ENCODE data around the gene GBP6. TPM values are rescaled to one million over a fixed set of nuclear protein-coding genes. Genes with fewer than 3 reads are reported as not detected.

The GBP6 gene
- total and polyA plus RNA-seq, 4 donors = 0.05 to 0.08 TPM; not detected in 2

DNA sequence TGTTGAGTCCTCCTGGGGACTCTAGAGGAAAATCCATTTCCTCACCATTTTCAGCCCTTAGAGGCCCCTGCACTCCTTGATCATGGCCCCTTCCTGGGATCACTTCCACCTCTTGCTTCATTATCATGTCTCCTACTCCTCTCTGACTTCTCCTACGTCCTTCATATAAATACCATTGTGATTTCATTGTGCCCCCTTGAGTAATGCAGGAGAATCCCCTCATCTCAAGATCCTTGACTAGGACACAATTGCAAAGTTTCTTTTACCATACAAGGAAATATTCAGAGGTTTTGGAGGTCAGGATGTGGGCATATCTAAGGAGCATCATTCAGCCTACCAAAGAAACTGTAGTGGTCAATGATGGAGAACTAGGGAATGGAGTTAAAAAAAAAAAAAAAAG lies 8.8 kb upstream of the GBP6 start:
- Histone ChIP-seq H3K4me1 (ENCODE audit: control insufficient read depth in 4 of 4, insufficient read depth in 4 of 4, low read length in 3 of 4) (peaks cover 0 to 13% (median 4%) of the 10 kb centered on the region in 4 donors), H3K36me3 (ENCODE audit: control insufficient read depth in 4 of 4, insufficient read depth in 3 of 4, low read depth in 1 of 4, low read length in 3 of 4) (no peaks in the 10 kb centered on the region), H3K27me3 (ENCODE audit: control insufficient read depth in 4 of 4, insufficient read depth in 4 of 4, low read length in 3 of 4) (no peaks in the 10 kb centered on the region), H3K27ac (ENCODE audit: low read depth in 1 of 2, low read length in 2 of 2) (peak overlapping the region in 1 of 2 donors; percentile 12), H3K9me3 (ENCODE audit: control insufficient read depth in 4 of 4, low read length in 3 of 4) (no peaks in the 10 kb centered on the region), H3K9ac (ENCODE audit: low read depth in 1 of 2, low read length in 2 of 2) (no peak overlapping the region), H3K4me3 (ENCODE audit: low read depth in 1 of 3, low read length in 3 of 3) (no peak overlapping the region)
- TF ChIP-seq JUND (IDR thresholded peaks at IDR 0.05) (no peak), TAF1 (conservative IDR thresholded peaks at IDR 0.05) (no peak), FOXA2 (IDR thresholded peaks at IDR 0.05) (no peak), GABPA (IDR thresholded peaks at IDR 0.05 in 1 of 2, conservative IDR thresholded peaks at IDR 0.05 in 1 of 2) (no peak), HNF4G (IDR thresholded peaks at IDR 0.05) (no peak), HNF4A (conservative IDR thresholded peaks at IDR 0.05) (no peak), NR2F2 (IDR thresholded peaks at IDR 0.05) (no peak), FOXA1 (IDR thresholded peaks at IDR 0.05) (no peak), RXRA (IDR thresholded peaks at IDR 0.05) (no peak), EGR1 (IDR thresholded peaks at IDR 0.05; ENCODE audit: low read depth in 2 of 2) (no peak), RAD21 (IDR thresholded peaks at IDR 0.05) (no peak)
- TF ChIP-seq, protein P1, sequence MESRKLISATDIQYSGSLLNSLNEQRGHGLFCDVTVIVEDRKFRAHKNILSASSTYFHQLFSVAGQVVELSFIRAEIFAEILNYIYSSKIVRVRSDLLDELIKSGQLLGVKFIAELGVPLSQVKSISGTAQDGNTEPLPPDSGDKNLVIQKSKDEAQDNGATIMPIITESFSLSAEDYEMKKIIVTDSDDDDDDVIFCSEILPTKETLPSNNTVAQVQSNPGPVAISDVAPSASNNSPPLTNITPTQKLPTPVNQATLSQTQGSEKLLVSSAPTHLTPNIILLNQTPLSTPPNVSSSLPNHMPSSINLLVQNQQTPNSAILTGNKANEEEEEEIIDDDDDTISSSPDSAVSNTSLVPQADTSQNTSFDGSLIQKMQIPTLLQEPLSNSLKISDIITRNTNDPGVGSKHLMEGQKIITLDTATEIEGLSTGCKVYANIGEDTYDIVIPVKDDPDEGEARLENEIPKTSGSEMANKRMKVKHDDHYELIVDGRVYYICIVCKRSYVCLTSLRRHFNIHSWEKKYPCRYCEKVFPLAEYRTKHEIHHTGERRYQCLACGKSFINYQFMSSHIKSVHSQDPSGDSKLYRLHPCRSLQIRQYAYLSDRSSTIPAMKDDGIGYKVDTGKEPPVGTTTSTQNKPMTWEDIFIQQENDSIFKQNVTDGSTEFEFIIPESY (IDR thresholded peaks at IDR 0.05) = no peak
- TF ChIP-seq, protein P2, sequence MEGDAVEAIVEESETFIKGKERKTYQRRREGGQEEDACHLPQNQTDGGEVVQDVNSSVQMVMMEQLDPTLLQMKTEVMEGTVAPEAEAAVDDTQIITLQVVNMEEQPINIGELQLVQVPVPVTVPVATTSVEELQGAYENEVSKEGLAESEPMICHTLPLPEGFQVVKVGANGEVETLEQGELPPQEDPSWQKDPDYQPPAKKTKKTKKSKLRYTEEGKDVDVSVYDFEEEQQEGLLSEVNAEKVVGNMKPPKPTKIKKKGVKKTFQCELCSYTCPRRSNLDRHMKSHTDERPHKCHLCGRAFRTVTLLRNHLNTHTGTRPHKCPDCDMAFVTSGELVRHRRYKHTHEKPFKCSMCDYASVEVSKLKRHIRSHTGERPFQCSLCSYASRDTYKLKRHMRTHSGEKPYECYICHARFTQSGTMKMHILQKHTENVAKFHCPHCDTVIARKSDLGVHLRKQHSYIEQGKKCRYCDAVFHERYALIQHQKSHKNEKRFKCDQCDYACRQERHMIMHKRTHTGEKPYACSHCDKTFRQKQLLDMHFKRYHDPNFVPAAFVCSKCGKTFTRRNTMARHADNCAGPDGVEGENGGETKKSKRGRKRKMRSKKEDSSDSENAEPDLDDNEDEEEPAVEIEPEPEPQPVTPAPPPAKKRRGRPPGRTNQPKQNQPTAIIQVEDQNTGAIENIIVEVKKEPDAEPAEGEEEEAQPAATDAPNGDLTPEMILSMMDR (IDR thresholded peaks at IDR 0.05; ENCODE audit: low read depth, low read length, missing input control) = no peak
- TF ChIP-seq, protein P3, sequence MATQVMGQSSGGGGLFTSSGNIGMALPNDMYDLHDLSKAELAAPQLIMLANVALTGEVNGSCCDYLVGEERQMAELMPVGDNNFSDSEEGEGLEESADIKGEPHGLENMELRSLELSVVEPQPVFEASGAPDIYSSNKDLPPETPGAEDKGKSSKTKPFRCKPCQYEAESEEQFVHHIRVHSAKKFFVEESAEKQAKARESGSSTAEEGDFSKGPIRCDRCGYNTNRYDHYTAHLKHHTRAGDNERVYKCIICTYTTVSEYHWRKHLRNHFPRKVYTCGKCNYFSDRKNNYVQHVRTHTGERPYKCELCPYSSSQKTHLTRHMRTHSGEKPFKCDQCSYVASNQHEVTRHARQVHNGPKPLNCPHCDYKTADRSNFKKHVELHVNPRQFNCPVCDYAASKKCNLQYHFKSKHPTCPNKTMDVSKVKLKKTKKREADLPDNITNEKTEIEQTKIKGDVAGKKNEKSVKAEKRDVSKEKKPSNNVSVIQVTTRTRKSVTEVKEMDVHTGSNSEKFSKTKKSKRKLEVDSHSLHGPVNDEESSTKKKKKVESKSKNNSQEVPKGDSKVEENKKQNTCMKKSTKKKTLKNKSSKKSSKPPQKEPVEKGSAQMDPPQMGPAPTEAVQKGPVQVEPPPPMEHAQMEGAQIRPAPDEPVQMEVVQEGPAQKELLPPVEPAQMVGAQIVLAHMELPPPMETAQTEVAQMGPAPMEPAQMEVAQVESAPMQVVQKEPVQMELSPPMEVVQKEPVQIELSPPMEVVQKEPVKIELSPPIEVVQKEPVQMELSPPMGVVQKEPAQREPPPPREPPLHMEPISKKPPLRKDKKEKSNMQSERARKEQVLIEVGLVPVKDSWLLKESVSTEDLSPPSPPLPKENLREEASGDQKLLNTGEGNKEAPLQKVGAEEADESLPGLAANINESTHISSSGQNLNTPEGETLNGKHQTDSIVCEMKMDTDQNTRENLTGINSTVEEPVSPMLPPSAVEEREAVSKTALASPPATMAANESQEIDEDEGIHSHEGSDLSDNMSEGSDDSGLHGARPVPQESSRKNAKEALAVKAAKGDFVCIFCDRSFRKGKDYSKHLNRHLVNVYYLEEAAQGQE (IDR thresholded peaks at IDR 0.05) = no peak
- TF ChIP-seq, protein P4, sequence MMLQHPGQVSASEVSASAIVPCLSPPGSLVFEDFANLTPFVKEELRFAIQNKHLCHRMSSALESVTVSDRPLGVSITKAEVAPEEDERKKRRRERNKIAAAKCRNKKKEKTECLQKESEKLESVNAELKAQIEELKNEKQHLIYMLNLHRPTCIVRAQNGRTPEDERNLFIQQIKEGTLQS (IDR thresholded peaks at IDR 0.05) = no peak
- WGBS = 91% methylated on average over 1 of the region's 1 CpG
- no peak for DNase-seq (ENCODE audit: low spot score)

DNA sequence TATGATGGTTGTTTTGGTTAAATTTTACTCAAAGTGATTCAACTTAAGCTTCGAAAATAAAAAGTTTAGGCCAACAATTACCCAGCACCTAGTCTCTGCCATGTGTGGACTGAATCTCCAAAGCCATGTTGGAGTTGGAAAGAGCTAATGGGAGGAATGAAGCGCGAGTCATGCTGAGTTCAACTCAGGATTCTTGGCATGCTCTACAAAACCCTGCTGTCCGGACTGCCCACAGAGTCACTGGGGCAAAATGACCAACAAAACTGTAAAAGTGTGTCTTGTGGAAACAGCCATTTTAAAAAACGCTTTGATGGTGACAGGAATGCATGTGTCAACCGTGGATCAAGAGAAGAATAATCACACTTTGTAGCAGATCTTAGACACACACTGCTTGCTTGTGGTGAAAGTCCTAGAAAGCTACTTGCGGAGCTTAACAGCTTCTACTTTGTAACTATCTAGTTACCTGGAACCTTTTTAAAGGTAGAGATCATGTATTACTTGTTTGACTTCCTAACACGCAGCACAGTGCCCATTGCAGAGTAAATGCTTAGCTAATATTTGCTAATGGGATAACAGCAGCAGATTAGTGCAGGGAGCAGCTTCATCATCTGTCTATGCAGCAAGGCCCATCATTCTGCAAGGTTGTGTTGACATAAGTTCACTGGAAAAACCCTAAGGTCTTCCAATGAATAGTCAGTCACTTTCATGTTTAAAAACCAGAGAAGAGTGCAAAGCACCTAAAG lies 7.0 kb upstream of the GBP6 start:
- Histone ChIP-seq H3K36me3 (ENCODE audit: control insufficient read depth in 4 of 4, insufficient read depth in 3 of 4, low read depth in 1 of 4, low read length in 3 of 4) (no peaks in the 10 kb centered on the region), H3K9ac (ENCODE audit: low read depth in 1 of 2, low read length in 2 of 2) (no peak overlapping the region), H3K4me3 (ENCODE audit: low read depth in 1 of 3, low read length in 3 of 3) (no peak overlapping the region), H3K9me3 (ENCODE audit: control insufficient read depth in 4 of 4, low read length in 3 of 4) (no peaks in the 10 kb centered on the region), H3K27ac (ENCODE audit: low read depth in 1 of 2, low read length in 2 of 2) (no peak overlapping the region), H3K4me1 (ENCODE audit: control insufficient read depth in 4 of 4, insufficient read depth in 4 of 4, low read length in 3 of 4) (peaks cover 0 to 13% (median 4%) of the 10 kb centered on the region in 4 donors), H3K27me3 (ENCODE audit: control insufficient read depth in 4 of 4, insufficient read depth in 4 of 4, low read length in 3 of 4) (no peaks in the 10 kb centered on the region)
- WGBS = 84% methylated on average over 8 of the region's 8 CpGs
- no peak for DNase-seq (ENCODE audit: low spot score)
- no peak for TF ChIP-seq SP1 (IDR thresholded peaks at IDR 0.05)
- no peak for TF ChIP-seq FOXA2 (IDR thresholded peaks at IDR 0.05)
- TF ChIP-seq JUND (IDR thresholded peaks at IDR 0.05) = no peak
- TF ChIP-seq EGR1 (IDR thresholded peaks at IDR 0.05; ENCODE audit: low read depth in 2 of 2) = no peak
- TF ChIP-seq, protein P3 (IDR thresholded peaks at IDR 0.05) = no peak
- TF ChIP-seq YY1 (IDR thresholded peaks at IDR 0.05) = no peak
- no peak for TF ChIP-seq HNF4G (IDR thresholded peaks at IDR 0.05)
- no peak for TF ChIP-seq NR2F2 (IDR thresholded peaks at IDR 0.05)
- TF ChIP-seq RXRA (IDR thresholded peaks at IDR 0.05) = no peak
- TF ChIP-seq, protein P1 (IDR thresholded peaks at IDR 0.05) = no peak
- TF ChIP-seq FOXA1 (IDR thresholded peaks at IDR 0.05) = no peak
- no peak for TF ChIP-seq HNF4A (conservative IDR thresholded peaks at IDR 0.05)
- no peak for TF ChIP-seq RAD21 (IDR thresholded peaks at IDR 0.05)

Measured in liver (tissue), 9 donors.